Lung (tissue), 10 donors: ENCODE results near the gene DPP6. TPM values are rescaled to one million over a fixed set of nuclear protein-coding genes. Genes with fewer than 3 reads are reported as not detected.
"Not testable (repeated sequence)": the region's sequence is repeated elsewhere in the genome, so short reads cannot be mapped to it uniquely, and the experiment has no call there.

Experiments
- ATAC-seq: fragments of 200-7000 bp; cut with Tn5 transposase; one replicate; pipeline ENCODE4 v1.9.1; 2020; ENCODE audit warnings: moderate number of reproducible peaks; ENCODE audit not compliant: insufficient read depth, low FRiP score
- DNase-seq, 3 donors: peaks; one replicate each; pipeline ENCODE4 v3.0.0-alpha.2; 2013 to 2017
- H3K27ac ChIP-seq, 2 donors: one replicate each; pipeline ENCODE4 v1.5.1; 2013; ENCODE audit warnings: mild to moderate bottlenecking in 2 of 2, moderate library complexity in 2 of 2, control low read depth in 1 of 2, inconsistent platforms in 1 of 2, low read depth in 1 of 2, low read length in 1 of 2
- H3K27me3 ChIP-seq, 3 donors: one replicate each; pipeline ENCODE4 v1.5.1; 2013; ENCODE audit warnings: low read length in 2 of 3; ENCODE audit not compliant: control insufficient read depth in 3 of 3, insufficient read depth in 3 of 3
- H3K36me3 ChIP-seq, 4 donors: one replicate each; pipeline ENCODE4 v1.5.1; 2013; ENCODE audit warnings: low read length in 4 of 4, mild to moderate bottlenecking in 1 of 4, moderate library complexity in 1 of 4; ENCODE audit not compliant: control insufficient read depth in 4 of 4, insufficient read depth in 4 of 4
- H3K4me1 ChIP-seq, 5 donors: one replicate each; pipeline ENCODE4 v1.5.1; 2013; ENCODE audit warnings: low read length in 5 of 5, mild to moderate bottlenecking in 2 of 5, moderate library complexity in 1 of 5; ENCODE audit not compliant: control insufficient read depth in 5 of 5, insufficient read depth in 5 of 5
- H3K4me3 ChIP-seq: one replicate; pipeline ENCODE4 v1.5.1; 2013; ENCODE audit warnings: mild to moderate bottlenecking, control low read depth, moderate library complexity
- H3K9ac ChIP-seq, 2 donors: one replicate each; pipeline ENCODE4 v1.5.1; 2013; ENCODE audit warnings: low read length in 2 of 2, control low read depth in 1 of 2; ENCODE audit not compliant: insufficient read depth in 1 of 2
- H3K9me3 ChIP-seq, 4 donors: one replicate each; pipeline ENCODE4 v1.5.1; 2013; ENCODE audit warnings: low read length in 3 of 4, mild to moderate bottlenecking in 1 of 4, moderate library complexity in 1 of 4; ENCODE audit not compliant: control insufficient read depth in 4 of 4, insufficient read depth in 3 of 4
- WGBS, 2 donors: extraction: QIAGEN DNeasy Blood & Tissue Kit; methylation state at CpG; one replicate each; pipeline ENCODE4 v1.1.7; 2013; 5-methylcytosine and 5-hydroxymethylcytosine counted together
- polyA plus RNA-seq, 2 donors: library from polyadenylated mRNA; stranded (reverse); fragments of 200-250 nt; gene quantifications; one replicate each; pipeline ENCODE4 v1.2.1, GENCODE V29; 2013
- total RNA-seq, 2 donors: library from RNA; depleted of rRNA in 1 of 2; stranded (reverse); fragments of >200 nt in 1 of 2; gene quantifications; one replicate each; pipeline ENCODE4 v1.2.1, GENCODE V29; 2014 to 2021
- donor health status: Bipolar disorder and iron deficiency.
- donor health status: healthy.
- donor health status: DM: yes; HTN: yes; CAD: no.

The DPP6 gene
- total and polyA plus RNA-seq, 4 donors = 0.08 to 1.3 (median 0.75) TPM

- not testable (repeated sequence) for DNase-seq, H3K9me3 ChIP-seq, H3K27me3 ChIP-seq, ATAC-seq, H3K36me3 ChIP-seq, H3K27ac ChIP-seq, H3K9ac ChIP-seq, H3K4me1 ChIP-seq, H3K4me3 ChIP-seq
- WGBS, 2 donors = 80 to 85% methylated on average over 7 to 9 of the region's 10 CpGs
These were observed 96.8 kb downstream of the DPP6 start for GRCh38 chr7:154148791-154149516.

- not testable (repeated sequence) for DNase-seq, H3K27me3 ChIP-seq, H3K9me3 ChIP-seq, H3K27ac ChIP-seq, H3K4me1 ChIP-seq, H3K36me3 ChIP-seq, H3K9ac ChIP-seq, ATAC-seq, H3K4me3 ChIP-seq
- 88 to 94% methylated on average over 9 of the region's 9 CpGs for WGBS, 2 donors
These were observed 98.5 kb downstream of the DPP6 start for GRCh38 chr7:154150656-154151055.

- H3K27me3 ChIP-seq, H3K4me1 ChIP-seq, H3K36me3 ChIP-seq, H3K9ac ChIP-seq, DNase-seq, ATAC-seq, H3K4me3 ChIP-seq, H3K27ac ChIP-seq, H3K9me3 ChIP-seq: not testable (repeated sequence)
- WGBS, 2 donors = 87 to 89% methylated on average over 11 of the region's 11 CpGs
These were observed 99.1 kb downstream of the DPP6 start for GRCh38 chr7:154151306-154151705.

GRCh38 chr7:154155928-154156327 lies 103.7 kb downstream of the DPP6 start:
- H3K4me3 ChIP-seq, H3K9ac ChIP-seq, H3K27me3 ChIP-seq, H3K4me1 ChIP-seq, DNase-seq, ATAC-seq, H3K9me3 ChIP-seq, H3K27ac ChIP-seq, H3K36me3 ChIP-seq: not testable (repeated sequence)
- 81 to 82% methylated on average over 3 of the region's 3 CpGs for WGBS, 2 donors

- not testable (repeated sequence) for H3K4me1 ChIP-seq, H3K4me3 ChIP-seq, H3K9ac ChIP-seq, H3K36me3 ChIP-seq, H3K27ac ChIP-seq, H3K9me3 ChIP-seq, H3K27me3 ChIP-seq, ATAC-seq, DNase-seq
- 85 to 99% methylated on average over 4 to 5 of the region's 6 CpGs for WGBS, 2 donors
These were observed 110.7 kb downstream of the DPP6 start for GRCh38 chr7:154162921-154163320.

- H3K9me3 ChIP-seq, H3K27me3 ChIP-seq, DNase-seq, H3K9ac ChIP-seq, H3K4me1 ChIP-seq, H3K27ac ChIP-seq, H3K36me3 ChIP-seq, H3K4me3 ChIP-seq: not testable (repeated sequence)
- 73 to 78% methylated on average over 2 of the region's 3 CpGs for WGBS, 2 donors
- ATAC-seq = peak; percentile 47
These were observed 111.4 kb downstream of the DPP6 start for GRCh38 chr7:154163642-154164041.
